PFSK-1 (cell line): ENCODE data around the gene SYTL5.

ENCODE experiments used
- FOXP2 ChIP-seq: optimal IDR thresholded peaks from 2 replicates; pipeline ENCODE3; 2011; ENCODE audit warnings: borderline replicate concordance, control low read depth, inconsistent platforms; ENCODE audit not compliant: insufficient read depth; ENCODE audit errors: extremely low read length, extremely low read depth
- POLR2AphosphoS5 ChIP-seq: IDR thresholded peaks from 2 replicates; pipeline ENCODE4 v1.6.1; 2012; ENCODE audit warnings: low read depth, mild to moderate bottlenecking, control low read depth, low read length, moderate library complexity
- SIN3A ChIP-seq: IDR thresholded peaks from 2 replicates; pipeline ENCODE4 v1.6.1; 2012; ENCODE audit warnings: mild to moderate bottlenecking, low read length, moderate library complexity, borderline replicate concordance; ENCODE audit not compliant: insufficient read depth
- TAF1 ChIP-seq: IDR thresholded peaks from 2 replicates; pipeline ENCODE4 v1.6.1; 2012; ENCODE audit warnings: low read length, control low read depth, borderline replicate concordance; ENCODE audit not compliant: insufficient read depth
- TF ChIP-seq, protein P1 (sequence below), 2 experiments: IDR thresholded peaks; 2 replicates each; pipeline versions ENCODE4 v1.6.1 to v1.8.0; 2011 to 2012; ENCODE audit warnings: low read depth in 2 of 2, low read length in 2 of 2, control low read depth in 1 of 2, inconsistent platforms in 1 of 2, mild to moderate bottlenecking in 1 of 2, moderate library complexity in 1 of 2; ENCODE audit not compliant: insufficient read depth in 1 of 2

Gene SYTL5

DNA sequence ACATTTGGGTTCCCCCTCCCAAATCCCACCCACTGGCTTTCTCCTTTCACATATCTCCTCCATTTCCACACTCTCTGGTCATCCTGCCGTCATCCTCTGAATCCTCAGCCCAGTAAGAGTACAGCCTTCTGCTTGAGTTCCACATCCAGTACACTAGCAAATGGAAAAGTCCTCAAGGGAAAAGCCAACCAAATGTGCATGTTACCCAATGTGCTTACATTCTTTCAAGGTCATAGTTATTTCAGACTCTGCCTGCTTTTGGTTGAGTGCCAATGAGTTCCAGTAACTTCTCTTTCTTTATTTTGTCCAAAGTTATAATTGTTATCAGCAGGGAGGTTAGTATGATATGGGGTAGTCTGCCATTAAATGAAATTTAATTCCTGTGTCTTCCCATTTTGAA lies 136.3 kb downstream of the SYTL5 start:
- TF ChIP-seq, protein P1, sequence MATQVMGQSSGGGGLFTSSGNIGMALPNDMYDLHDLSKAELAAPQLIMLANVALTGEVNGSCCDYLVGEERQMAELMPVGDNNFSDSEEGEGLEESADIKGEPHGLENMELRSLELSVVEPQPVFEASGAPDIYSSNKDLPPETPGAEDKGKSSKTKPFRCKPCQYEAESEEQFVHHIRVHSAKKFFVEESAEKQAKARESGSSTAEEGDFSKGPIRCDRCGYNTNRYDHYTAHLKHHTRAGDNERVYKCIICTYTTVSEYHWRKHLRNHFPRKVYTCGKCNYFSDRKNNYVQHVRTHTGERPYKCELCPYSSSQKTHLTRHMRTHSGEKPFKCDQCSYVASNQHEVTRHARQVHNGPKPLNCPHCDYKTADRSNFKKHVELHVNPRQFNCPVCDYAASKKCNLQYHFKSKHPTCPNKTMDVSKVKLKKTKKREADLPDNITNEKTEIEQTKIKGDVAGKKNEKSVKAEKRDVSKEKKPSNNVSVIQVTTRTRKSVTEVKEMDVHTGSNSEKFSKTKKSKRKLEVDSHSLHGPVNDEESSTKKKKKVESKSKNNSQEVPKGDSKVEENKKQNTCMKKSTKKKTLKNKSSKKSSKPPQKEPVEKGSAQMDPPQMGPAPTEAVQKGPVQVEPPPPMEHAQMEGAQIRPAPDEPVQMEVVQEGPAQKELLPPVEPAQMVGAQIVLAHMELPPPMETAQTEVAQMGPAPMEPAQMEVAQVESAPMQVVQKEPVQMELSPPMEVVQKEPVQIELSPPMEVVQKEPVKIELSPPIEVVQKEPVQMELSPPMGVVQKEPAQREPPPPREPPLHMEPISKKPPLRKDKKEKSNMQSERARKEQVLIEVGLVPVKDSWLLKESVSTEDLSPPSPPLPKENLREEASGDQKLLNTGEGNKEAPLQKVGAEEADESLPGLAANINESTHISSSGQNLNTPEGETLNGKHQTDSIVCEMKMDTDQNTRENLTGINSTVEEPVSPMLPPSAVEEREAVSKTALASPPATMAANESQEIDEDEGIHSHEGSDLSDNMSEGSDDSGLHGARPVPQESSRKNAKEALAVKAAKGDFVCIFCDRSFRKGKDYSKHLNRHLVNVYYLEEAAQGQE (IDR thresholded peaks at IDR 0.05; ENCODE audit: insufficient read depth in 1 of 2, low read depth in 2 of 2, low read length in 2 of 2): no peak
- no peak for TF ChIP-seq TAF1
- no peak for TF ChIP-seq FOXP2
- TF ChIP-seq POLR2AphosphoS5: no peak
- no peak for TF ChIP-seq SIN3A

DNA sequence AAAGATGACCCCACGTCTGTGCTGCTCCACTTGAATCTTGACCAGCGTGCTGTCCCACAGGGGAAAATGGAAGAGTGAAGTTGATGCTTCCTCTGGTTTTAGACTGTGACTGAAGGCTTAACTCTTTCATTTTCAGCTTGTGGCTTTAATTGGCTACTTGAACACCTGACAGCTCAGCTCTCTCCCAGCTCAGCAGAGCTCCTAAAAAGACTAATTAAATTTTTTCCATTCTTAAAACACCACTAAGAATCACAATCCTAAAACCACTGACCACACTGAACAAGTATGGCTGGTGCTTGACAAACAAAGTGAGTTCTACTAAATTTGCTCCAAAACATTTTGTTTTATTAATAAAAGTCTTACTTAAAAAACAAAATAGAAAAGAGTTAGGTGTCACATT lies 142.7 kb downstream of the SYTL5 start:
- TF ChIP-seq TAF1 (no peak), POLR2AphosphoS5 (no peak), SIN3A (no peak), FOXP2 (no peak)
- TF ChIP-seq, protein P1 (IDR thresholded peaks at IDR 0.05; ENCODE audit: insufficient read depth in 1 of 2, low read depth in 2 of 2, low read length in 2 of 2): no peak

DNA sequence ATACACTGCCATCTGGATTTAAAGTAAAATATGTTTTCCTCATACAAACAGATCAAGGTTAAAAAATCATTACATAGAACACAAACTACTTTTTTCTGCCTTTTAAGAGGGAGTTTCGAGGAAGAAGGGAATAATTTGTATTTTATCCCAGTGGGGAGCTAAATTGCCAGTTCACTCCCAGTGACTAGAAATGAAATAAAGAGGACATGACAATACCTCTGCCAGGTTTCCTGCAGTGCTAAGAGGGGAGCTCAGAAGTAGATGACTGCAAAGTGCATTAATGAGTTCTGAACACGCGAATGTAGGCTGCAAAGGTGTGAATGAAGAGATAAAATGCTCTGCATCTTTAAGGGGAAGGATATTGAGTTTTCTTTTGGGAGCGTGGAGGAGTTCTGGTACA lies 144.6 kb downstream of the SYTL5 start:
- TF ChIP-seq SIN3A: no peak
- no peak for TF ChIP-seq POLR2AphosphoS5

DNA sequence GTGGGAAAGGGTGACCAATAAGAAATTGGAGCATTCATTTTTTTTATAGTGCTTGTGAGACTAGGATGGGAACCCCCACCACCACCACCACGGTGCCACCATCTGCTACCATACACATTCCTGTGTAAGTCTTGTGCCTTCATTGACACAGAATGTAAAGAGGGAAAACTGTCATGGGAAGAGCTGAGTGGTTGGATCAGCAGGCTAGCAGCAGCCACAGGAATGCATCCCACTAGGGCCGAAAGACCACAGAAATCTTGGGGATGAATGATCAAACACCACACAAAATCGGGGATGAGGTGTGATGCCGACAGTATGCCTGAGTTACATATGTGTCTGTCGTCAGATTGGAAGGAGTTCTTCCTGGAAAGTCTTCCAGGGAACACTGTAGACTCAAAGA lies 145.1 kb downstream of the SYTL5 start:
- TF ChIP-seq TAF1: no peak
- TF ChIP-seq POLR2AphosphoS5: no peak
- no peak for TF ChIP-seq SIN3A
- TF ChIP-seq FOXP2: no peak
- TF ChIP-seq, protein P1 (IDR thresholded peaks at IDR 0.05; ENCODE audit: insufficient read depth in 1 of 2, low read depth in 2 of 2, low read length in 2 of 2): no peak

DNA sequence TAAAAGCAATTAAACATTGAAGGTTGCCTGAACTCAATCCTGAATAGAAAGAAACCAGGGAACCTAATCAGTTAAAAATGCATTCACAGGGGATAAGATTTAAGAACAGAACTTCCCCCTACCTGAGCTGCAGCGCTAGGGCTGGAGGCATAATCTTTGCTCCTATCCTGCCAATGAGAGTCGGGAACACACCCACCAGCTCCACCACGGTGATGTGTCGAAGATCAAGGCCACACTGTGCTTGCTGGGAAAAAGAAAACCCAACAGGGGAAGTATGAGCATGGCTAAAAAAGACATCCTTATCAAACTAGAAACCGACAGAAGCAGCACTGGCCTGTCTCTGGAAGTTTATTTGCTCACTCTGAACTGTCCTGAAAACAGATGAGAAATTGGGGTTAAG lies 148.0 kb downstream of the SYTL5 start:
- TF ChIP-seq, protein P1 (IDR thresholded peaks at IDR 0.05; ENCODE audit: insufficient read depth in 1 of 2, low read depth in 2 of 2, low read length in 2 of 2): no peak
- TF ChIP-seq TAF1 (no peak), SIN3A (no peak), FOXP2 (no peak), POLR2AphosphoS5 (no peak)
